ENCODE measurements around the gene MAN1C1. TPM values are rescaled to one million over a fixed set of nuclear protein-coding genes. Genes with fewer than 3 reads are reported as not detected.
"Not testable (repeated sequence)": the region's sequence is repeated elsewhere in the genome, so short reads cannot be mapped to it uniquely, and the experiment has no call there.

The MAN1C1 gene
- total and polyA plus RNA-seq, 3 experiments from 2014 or later: 2.8 to 5.6 (median 3.6) TPM

GRCh38 chr1:25658791-25659431 is 42.3 kb downstream of the MAN1C1 start:
- no peak overlapping the region for H3K27ac Mint-ChIP-seq

GRCh38 chr1:25661043-25661815 is 44.6 kb downstream of the MAN1C1 start:
- Mint-ChIP-seq H3K4me3 (no peak overlapping the region), H3K9me3 (no peaks in the 10 kb centered on the region), H3K4me1 (peaks cover 0 to 5% (median 4%) of the 10 kb centered on the region in 3 donors), H3K27ac (peak overlapping the region in 1 of 8 donors; percentile 54), H3K27me3 (peaks cover 0 to 2% of the 10 kb centered on the region in 2 donors), H3K36me3 (peaks cover 0 to 10% (median 2%) of the 10 kb centered on the region in 3 donors)
- H3K4me3 ChIP-seq (ENCODE audit: low read length): no peak overlapping the region
- no peak overlapping the region for H3K27ac ChIP-seq (ENCODE audit: low read depth, low read length)
- H3K36me3 ChIP-seq (ENCODE audit: insufficient read depth, low read length): peaks cover 3% of the 10 kb centered on the region
- no peak for DNase-seq
- ChIA-PET CTCF (no interaction called here), POLR2A (no interaction called here)
- no peaks in the 10 kb centered on the region for H3K9me3 ChIP-seq (ENCODE audit: low read length)
- peaks cover 34% of the 10 kb centered on the region for H3K4me1 ChIP-seq (ENCODE audit: insufficient read depth, low read length)
- H3K27me3 ChIP-seq (ENCODE audit: insufficient read depth, low read length, poor library complexity, severe bottlenecking): no peaks in the 10 kb centered on the region

More at GRCh38 chr1:25658791-25659431, 42.3 kb downstream of the MAN1C1 start:
- peaks cover 23% of the 10 kb centered on the region for H3K4me1 ChIP-seq (ENCODE audit: insufficient read depth, low read length)
- no peaks in the 10 kb centered on the region for H3K27me3 ChIP-seq (ENCODE audit: insufficient read depth, low read length, poor library complexity, severe bottlenecking)
- Mint-ChIP-seq H3K9me3 (no peaks in the 10 kb centered on the region), H3K27me3 (peaks cover 0 to 2% of the 10 kb centered on the region in 2 donors), H3K36me3 (peaks cover 0 to 21% (median 9%) of the 10 kb centered on the region in 3 donors), H3K4me1 (peaks cover 1 to 5% (median 4%) of the 10 kb centered on the region in 3 donors), H3K4me3 (no peak overlapping the region)
- H3K4me3 ChIP-seq (ENCODE audit: low read length): no peak overlapping the region
- H3K36me3 ChIP-seq (ENCODE audit: insufficient read depth, low read length): peaks cover 3% of the 10 kb centered on the region
- POLR2A ChIA-PET: no interaction called here
- H3K27ac ChIP-seq (ENCODE audit: low read depth, low read length): no peak overlapping the region
- CTCF ChIA-PET: no interaction called here
- no peak for DNase-seq
- H3K9me3 ChIP-seq (ENCODE audit: low read length): no peaks in the 10 kb centered on the region

GRCh38 chr1:25662061-25662460 is 45.5 kb downstream of the MAN1C1 start:
- H3K4me1 ChIP-seq (ENCODE audit: insufficient read depth, low read length): peaks cover 39% of the 10 kb centered on the region
- no peaks in the 10 kb centered on the region for H3K9me3 Mint-ChIP-seq
- H3K9me3 ChIP-seq (ENCODE audit: low read length): no peaks in the 10 kb centered on the region
- no peaks in the 10 kb centered on the region for H3K27me3 ChIP-seq (ENCODE audit: insufficient read depth, low read length, poor library complexity, severe bottlenecking)
- peaks cover 0 to 2% of the 10 kb centered on the region in 2 donors for H3K27me3 Mint-ChIP-seq
- no peak overlapping the region for H3K27ac ChIP-seq (ENCODE audit: low read depth, low read length)
- H3K27ac Mint-ChIP-seq: no peak overlapping the region
- H3K4me3 ChIP-seq (ENCODE audit: low read length): no peak overlapping the region
- CTCF ChIA-PET: no interaction called here
- H3K36me3 ChIP-seq (ENCODE audit: insufficient read depth, low read length): peaks cover 3% of the 10 kb centered on the region
- no peak overlapping the region for H3K4me3 Mint-ChIP-seq
- DNase-seq: no peak
- POLR2A ChIA-PET: no interaction called here
- H3K36me3 Mint-ChIP-seq: peaks cover 0 to 10% (median 2%) of the 10 kb centered on the region in 3 donors
- H3K4me1 Mint-ChIP-seq: peaks cover 1 to 7% (median 4%) of the 10 kb centered on the region in 3 donors

- H3K36me3 ChIP-seq (ENCODE audit: insufficient read depth, low read length); H3K27ac Mint-ChIP-seq; H3K36me3 Mint-ChIP-seq; H3K9me3 ChIP-seq (ENCODE audit: low read length); H3K27ac ChIP-seq (ENCODE audit: low read depth, low read length); POLR2A ChIA-PET; CTCF ChIA-PET; DNase-seq; H3K4me3 Mint-ChIP-seq; H3K4me1 Mint-ChIP-seq; H3K27me3 ChIP-seq (ENCODE audit: insufficient read depth, low read length, poor library complexity, severe bottlenecking); H3K27me3 Mint-ChIP-seq; H3K4me3 ChIP-seq (ENCODE audit: low read length); H3K9me3 Mint-ChIP-seq: not testable (repeated sequence)
- peaks cover 40% of the 10 kb centered on the region for H3K4me1 ChIP-seq (ENCODE audit: insufficient read depth, low read length)
Observed at GRCh38 chr1:25662959-25663358, 46.4 kb downstream of the MAN1C1 start.

GRCh38 chr1:25664357-25665199 is 48.0 kb downstream of the MAN1C1 start:
- peaks cover 3% of the 10 kb centered on the region for H3K36me3 ChIP-seq (ENCODE audit: insufficient read depth, low read length)
- H3K27me3 Mint-ChIP-seq: peaks cover 0 to 2% of the 10 kb centered on the region in 2 donors
- H3K4me3 ChIP-seq (ENCODE audit: low read length): no peak overlapping the region
- POLR2A ChIA-PET: no interaction called here
- H3K27ac ChIP-seq (ENCODE audit: low read depth, low read length): no peak overlapping the region
- peaks cover 7 to 22% (median 15%) of the 10 kb centered on the region in 3 donors for H3K4me1 Mint-ChIP-seq
- no peak overlapping the region for H3K27ac Mint-ChIP-seq
- H3K36me3 Mint-ChIP-seq: peaks cover 0 to 2% (median 0%) of the 10 kb centered on the region in 3 donors
- H3K27me3 ChIP-seq (ENCODE audit: insufficient read depth, low read length, poor library complexity, severe bottlenecking): no peaks in the 10 kb centered on the region
- CTCF ChIA-PET: no interaction called here
- H3K4me1 ChIP-seq (ENCODE audit: insufficient read depth, low read length): peaks cover 52% of the 10 kb centered on the region
- H3K4me3 Mint-ChIP-seq: no peak overlapping the region
- no peaks in the 10 kb centered on the region for H3K9me3 Mint-ChIP-seq
- H3K9me3 ChIP-seq (ENCODE audit: low read length): no peaks in the 10 kb centered on the region
- no peak for DNase-seq

GRCh38 chr1:25666460-25666859 is 49.9 kb downstream of the MAN1C1 start:
- Mint-ChIP-seq H3K27me3 (peaks cover 0 to under 1% of the 10 kb centered on the region in 2 donors), H3K27ac (peak overlapping the region in 3 of 8 donors; percentile 48 to 85 (median 64)), H3K9me3 (no peaks in the 10 kb centered on the region), H3K4me1 (peaks cover 7 to 27% (median 15%) of the 10 kb centered on the region in 3 donors), H3K4me3 (no peak overlapping the region), H3K36me3 (peaks cover 0 to 5% (median 0%) of the 10 kb centered on the region in 3 donors)
- no peaks in the 10 kb centered on the region for H3K9me3 ChIP-seq (ENCODE audit: low read length)
- DNase-seq: no peak
- H3K4me3 ChIP-seq (ENCODE audit: low read length): no peak overlapping the region
- ChIA-PET CTCF (interaction anchor here (1.4 kb wide), 1 partner anchor 108 kb away, joined by 3 read pairs; no protein-coding TSS in a partner anchor), POLR2A (no interaction called here)
- H3K27me3 ChIP-seq (ENCODE audit: insufficient read depth, low read length, poor library complexity, severe bottlenecking): no peaks in the 10 kb centered on the region
- no peak overlapping the region for H3K27ac ChIP-seq (ENCODE audit: low read depth, low read length)
- H3K4me1 ChIP-seq (ENCODE audit: insufficient read depth, low read length): peaks cover 64% of the 10 kb centered on the region
- peaks cover 3% of the 10 kb centered on the region for H3K36me3 ChIP-seq (ENCODE audit: insufficient read depth, low read length)

- Histone ChIP-seq H3K27me3 (ENCODE audit: insufficient read depth, low read length, poor library complexity, severe bottlenecking) (no peaks in the 10 kb centered on the region), H3K4me1 (ENCODE audit: insufficient read depth, low read length) (peaks cover 77% of the 10 kb centered on the region), H3K36me3 (ENCODE audit: insufficient read depth, low read length) (no peaks in the 10 kb centered on the region), H3K4me3 (ENCODE audit: low read length) (no peak overlapping the region), H3K9me3 (ENCODE audit: low read length) (no peaks in the 10 kb centered on the region), H3K27ac (ENCODE audit: low read depth, low read length) (no peak overlapping the region)
- ChIA-PET POLR2A (no interaction called here), CTCF (interaction anchor here (1.6 kb wide), 1 partner anchor 141 kb away, joined by 4 read pairs; no protein-coding TSS in a partner anchor)
- no peaks in the 10 kb centered on the region for H3K9me3 Mint-ChIP-seq
- peak overlapping the region in 1 of 7 donors; percentile 40 for H3K4me3 Mint-ChIP-seq
- peak in 1 of 5 donors; percentile 41 for DNase-seq
- peaks cover 19 to 48% (median 30%) of the 10 kb centered on the region in 3 donors for H3K4me1 Mint-ChIP-seq
- H3K36me3 Mint-ChIP-seq: peaks cover 0 to 13% (median 0%) of the 10 kb centered on the region in 3 donors
- H3K27ac Mint-ChIP-seq: peak overlapping the region in 4 of 8 donors; percentile 36 to 59 (median 48)
- no peaks in the 10 kb centered on the region for H3K27me3 Mint-ChIP-seq
Observed at GRCh38 chr1:25668931-25669573, 52.5 kb downstream of the MAN1C1 start.
